ENCODE results near the gene SV2C. TPM values are rescaled to one million over a fixed set of nuclear protein-coding genes. Genes with fewer than 3 reads are reported as not detected.

The SV2C gene
- total and polyA plus RNA-seq, 10 of the 15 experiments (the other 5 are each of a cell fraction or from before 2014, with no cell fraction given) = under 0.01 to 1.1 (median 0.63) TPM

DNA sequence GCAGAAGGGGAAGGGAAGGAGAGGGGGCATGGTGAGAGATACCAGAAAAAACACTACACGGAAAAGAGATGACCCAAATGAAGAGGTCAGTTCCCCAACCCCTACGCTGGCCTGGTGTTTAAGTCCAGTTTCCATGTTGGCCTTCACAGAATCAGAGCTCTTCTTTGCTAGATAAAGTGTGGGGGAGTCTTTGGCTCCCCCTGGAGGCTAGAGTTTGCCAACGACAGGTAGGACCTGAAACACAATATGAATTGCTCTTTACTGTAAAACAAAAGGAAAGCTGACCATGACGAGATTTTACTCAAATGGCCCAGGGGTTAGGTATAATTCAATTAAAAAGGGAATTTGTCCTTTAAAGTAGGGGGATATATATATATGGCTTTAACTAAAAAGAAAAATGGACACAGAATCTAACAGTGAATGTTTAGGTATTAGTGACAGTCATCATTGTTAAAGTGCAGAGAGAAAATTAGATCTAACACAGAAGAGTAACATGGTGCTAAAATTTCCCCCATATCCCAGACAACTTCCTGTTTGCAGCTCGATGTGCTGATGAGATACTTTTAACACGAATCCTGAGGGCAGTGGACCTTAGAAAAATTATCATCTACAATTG is 92.0 kb downstream of the SV2C start:
- intact Hi-C loops (cut with micrococcal nuclease; ENCODE audit: unreplicated experiment) = loop anchor here (1.0 to 10.0 kb wide), 7 partner anchors 78 to 940 kb away; partner anchors contain the start of gene ANKRD31
- H3K4me3 ChIP-seq = peak overlapping the region; percentile 45; the same call in 1 of the 2 replicates
- no TSS peak for BruUV-seq (replicated peaks)
- peak overlapping the region; percentile 36; the same call in 1 of the 2 replicates for H2AFZ ChIP-seq (ENCODE audit: control insufficient read depth, low read depth, low read length)
- peaks cover 25% of the 10 kb centered on the region for H3K4me1 ChIP-seq (ENCODE audit: control insufficient read depth, insufficient read depth, low read length)
- H3K9ac ChIP-seq (ENCODE audit: control insufficient read depth, insufficient read depth, low read length) = 0 out of 2 replicates have a peak overlapping the region, but pooled peaks have one; percentile 10
- ATAC-seq (peak; percentile 82), FAIRE-seq (no peak), DNase-seq (ENCODE audit: low read depth, low spot score) (peak; percentile 32)
- H3K79me2 ChIP-seq (ENCODE audit: control insufficient read depth, insufficient read depth, low read length) = no peaks in the 10 kb centered on the region
- peak overlapping the region; percentile 56 for H3K4me2 ChIP-seq (ENCODE audit: control insufficient read depth, insufficient read depth)
- peaks cover 2% of the 10 kb centered on the region; the same call in 1 of the 3 replicates for H3K9me3 ChIP-seq (replicated peaks; ENCODE audit: control insufficient read depth, insufficient read depth, low read length)
- no peaks in the 10 kb centered on the region for H4K20me1 ChIP-seq (ENCODE audit: control insufficient read depth, insufficient read depth)
- ChIA-PET SMC1A (ENCODE audit: uncharacterized antibody, unreplicated experiment) (interaction anchor here (0.7 to 2.8 kb wide), 28 partner anchors 9 to 939 kb away, joined by 3 to 30 read pairs (median 4); partner anchors contain the start of genes ANKRD31 and POC5), POLR2A (no interaction called here), RAD21 (ENCODE audit: unreplicated experiment) (interaction anchor here (0.6 to 2.6 kb wide), 19 partner anchors 8 to 938 kb away, joined by 3 to 22 read pairs (median 6); partner anchors contain the start of gene ANKRD31), CTCF (interaction anchor here (0.5 to 2.8 kb wide), 61 partner anchors 9 to 1187 kb away, joined by 3 to 43 read pairs (median 4); partner anchors contain the start of gene ANKRD31)
- TF ChIP-seq RB1 (IDR thresholded peaks at IDR 0.05; ENCODE audit: borderline replicate concordance) (no peak), YY1 (IDR thresholded peaks at IDR 0.05; ENCODE audit: low read depth, low read length) (peak; percentile 70; the same call in 1 of the 2 replicates), SIX5 (IDR thresholded peaks at IDR 0.05; ENCODE audit: low read depth, low read length, severe bottlenecking) (no peak), RAD21 (IDR thresholded peaks at IDR 0.05; ENCODE audit: insufficient read depth, low read depth, low read length) (peak; percentile 94), CBX5 (IDR thresholded peaks at IDR 0.05; ENCODE audit: low read depth) (no peak), SMARCA5 (IDR thresholded peaks at IDR 0.05) (no peak), EGR1 (IDR thresholded peaks at IDR 0.05; ENCODE audit: borderline replicate concordance in 1 of 2, low read depth in 2 of 2, low read length in 2 of 2) (no peak), BHLHE40 (IDR thresholded peaks at IDR 0.05; ENCODE audit: borderline replicate concordance in 1 of 2, low read depth in 2 of 2, low read length in 1 of 2) (0 out of 4 replicates have a peak, but pooled peaks of 1 of the 2 experiments have one; percentile 10), CHD2 (IDR thresholded peaks at IDR 0.05; ENCODE audit: borderline replicate concordance, low read depth, low read length) (no peak), SMC3 (IDR thresholded peaks at IDR 0.05; ENCODE audit: borderline replicate concordance, low read length) (peak; percentile 84), ATF7 (IDR thresholded peaks at IDR 0.05; ENCODE audit: low read depth) (no peak)
- TF ChIP-seq, protein P1, sequence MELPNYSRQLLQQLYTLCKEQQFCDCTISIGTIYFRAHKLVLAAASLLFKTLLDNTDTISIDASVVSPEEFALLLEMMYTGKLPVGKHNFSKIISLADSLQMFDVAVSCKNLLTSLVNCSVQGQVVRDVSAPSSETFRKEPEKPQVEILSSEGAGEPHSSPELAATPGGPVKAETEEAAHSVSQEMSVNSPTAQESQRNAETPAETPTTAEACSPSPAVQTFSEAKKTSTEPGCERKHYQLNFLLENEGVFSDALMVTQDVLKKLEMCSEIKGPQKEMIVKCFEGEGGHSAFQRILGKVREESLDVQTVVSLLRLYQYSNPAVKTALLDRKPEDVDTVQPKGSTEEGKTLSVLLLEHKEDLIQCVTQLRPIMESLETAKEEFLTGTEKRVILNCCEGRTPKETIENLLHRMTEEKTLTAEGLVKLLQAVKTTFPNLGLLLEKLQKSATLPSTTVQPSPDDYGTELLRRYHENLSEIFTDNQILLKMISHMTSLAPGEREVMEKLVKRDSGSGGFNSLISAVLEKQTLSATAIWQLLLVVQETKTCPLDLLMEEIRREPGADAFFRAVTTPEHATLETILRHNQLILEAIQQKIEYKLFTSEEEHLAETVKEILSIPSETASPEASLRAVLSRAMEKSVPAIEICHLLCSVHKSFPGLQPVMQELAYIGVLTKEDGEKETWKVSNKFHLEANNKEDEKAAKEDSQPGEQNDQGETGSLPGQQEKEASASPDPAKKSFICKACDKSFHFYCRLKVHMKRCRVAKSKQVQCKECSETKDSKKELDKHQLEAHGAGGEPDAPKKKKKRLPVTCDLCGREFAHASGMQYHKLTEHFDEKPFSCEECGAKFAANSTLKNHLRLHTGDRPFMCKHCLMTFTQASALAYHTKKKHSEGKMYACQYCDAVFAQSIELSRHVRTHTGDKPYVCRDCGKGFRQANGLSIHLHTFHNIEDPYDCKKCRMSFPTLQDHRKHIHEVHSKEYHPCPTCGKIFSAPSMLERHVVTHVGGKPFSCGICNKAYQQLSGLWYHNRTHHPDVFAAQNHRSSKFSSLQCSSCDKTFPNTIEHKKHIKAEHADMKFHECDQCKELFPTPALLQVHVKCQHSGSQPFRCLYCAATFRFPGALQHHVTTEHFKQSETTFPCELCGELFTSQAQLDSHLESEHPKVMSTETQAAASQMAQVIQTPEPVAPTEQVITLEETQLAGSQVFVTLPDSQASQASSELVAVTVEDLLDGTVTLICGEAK (IDR thresholded peaks at IDR 0.05; ENCODE audit: borderline replicate concordance) = no peak
- TF ChIP-seq, protein P2, sequence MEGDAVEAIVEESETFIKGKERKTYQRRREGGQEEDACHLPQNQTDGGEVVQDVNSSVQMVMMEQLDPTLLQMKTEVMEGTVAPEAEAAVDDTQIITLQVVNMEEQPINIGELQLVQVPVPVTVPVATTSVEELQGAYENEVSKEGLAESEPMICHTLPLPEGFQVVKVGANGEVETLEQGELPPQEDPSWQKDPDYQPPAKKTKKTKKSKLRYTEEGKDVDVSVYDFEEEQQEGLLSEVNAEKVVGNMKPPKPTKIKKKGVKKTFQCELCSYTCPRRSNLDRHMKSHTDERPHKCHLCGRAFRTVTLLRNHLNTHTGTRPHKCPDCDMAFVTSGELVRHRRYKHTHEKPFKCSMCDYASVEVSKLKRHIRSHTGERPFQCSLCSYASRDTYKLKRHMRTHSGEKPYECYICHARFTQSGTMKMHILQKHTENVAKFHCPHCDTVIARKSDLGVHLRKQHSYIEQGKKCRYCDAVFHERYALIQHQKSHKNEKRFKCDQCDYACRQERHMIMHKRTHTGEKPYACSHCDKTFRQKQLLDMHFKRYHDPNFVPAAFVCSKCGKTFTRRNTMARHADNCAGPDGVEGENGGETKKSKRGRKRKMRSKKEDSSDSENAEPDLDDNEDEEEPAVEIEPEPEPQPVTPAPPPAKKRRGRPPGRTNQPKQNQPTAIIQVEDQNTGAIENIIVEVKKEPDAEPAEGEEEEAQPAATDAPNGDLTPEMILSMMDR (IDR thresholded peaks at IDR 0.05 in 2 of 3, conservative IDR thresholded peaks at IDR 0.05 in 1 of 3; ENCODE audit: control insufficient read depth in 2 of 3, extremely low read depth in 1 of 3, insufficient read depth in 1 of 3, low read depth in 3 of 3, low read length in 3 of 3) = peak; percentile 83 to 89 (median 84)
- 0% methylated on average over 6 of the region's 6 CpGs for WGBS (ENCODE audit: insufficient coverage, insufficient replicate concordance, low lambda C conversion rate, missing lambda C conversion rate)
- H3K27me3 ChIP-seq (replicated peaks in 1 of 2; ENCODE audit: control insufficient read depth in 2 of 2, insufficient read depth in 2 of 2, low read length in 1 of 2) = no peaks in the 10 kb centered on the region
- in situ Hi-C loops (cut with MboI) = loop anchor here (10.0 kb wide), 1 partner anchor 440 kb away; no protein-coding TSS in a partner anchor
- no peaks in the 10 kb centered on the region for H3K36me3 ChIP-seq (ENCODE audit: control insufficient read depth in 2 of 2, insufficient read depth in 2 of 2, low read length in 1 of 2)
- peak overlapping the region; percentile 57 for H3K27ac ChIP-seq (ENCODE audit: control insufficient read depth, insufficient read depth)
